HEK293 (cell line): Measurements from ENCODE around the gene UGT1A9.
"Not testable (repeated sequence)": the region's sequence is repeated elsewhere in the genome, so short reads cannot be mapped to it uniquely, and the experiment has no call there.

Experiments
- CTCF ChIA-PET: fragments of 350-600 bp; formaldehyde crosslinking; extraction: SDS; loops from one replicate; lab custom pipeline; 2021; ENCODE audit warnings: antibody characterized with exemption; lab: Yijun Ruan, JAX
- POLR2A ChIA-PET: fragments of 300-600 bp; formaldehyde crosslinking; extraction: SDS; loops from one replicate; lab custom pipeline; 2020; ENCODE audit warnings: antibody characterized with exemption, inconsistent platforms; lab: Yijun Ruan, JAX
- H3K27ac ChIP-seq: fragments of 200-500 bp; sonication (Bioruptor generic); 2 replicates; pipeline ENCODE4 v1.5.1; 2014; ENCODE audit warnings: low read depth, low read length, control low read depth, inconsistent platforms; ENCODE audit errors: extremely low read depth
- H3K36me3 ChIP-seq, 2 experiments: fragments of 200-500 bp in 1 of 2; sonication (Bioruptor generic) in 1 of 2; 1 replicate in 1 of 2; 2 replicates in 1 of 2; pipeline ENCODE4 v1.5.1; 2014 to 2017; ENCODE audit warnings: inconsistent platforms in 2 of 2, low read length in 2 of 2; ENCODE audit not compliant: control insufficient read depth in 2 of 2, insufficient read depth in 1 of 2
- H3K4me1 ChIP-seq: fragments of 200-500 bp; sonication (Bioruptor generic); 2 replicates; pipeline ENCODE4 v1.5.1; 2014; ENCODE audit warnings: mild to moderate bottlenecking, low read length, inconsistent platforms; ENCODE audit not compliant: control insufficient read depth, insufficient read depth
- H3K4me3 ChIP-seq: 2 replicates; pipeline ENCODE4 v1.5.1; 2011; ENCODE audit warnings: low read depth, mild to moderate bottlenecking, control low read depth, low read length, moderate library complexity
- H3K9me3 ChIP-seq: fragments of 200-500 bp; sonication (Bioruptor generic); 2 replicates; pipeline ENCODE4 v1.5.1; 2014; ENCODE audit warnings: low read depth, low read length, inconsistent platforms; ENCODE audit not compliant: control insufficient read depth, insufficient read depth
- KLF1 ChIP-seq: fragments of 450-650 bp; formaldehyde crosslinking; IDR thresholded peaks from 2 replicates; pipeline ENCODE4 v1.5.1; 2016; ENCODE audit warnings: missing biosample characterization, missing genetic modification characterization
- KLF17 ChIP-seq: fragments of 450-650 bp; formaldehyde crosslinking; IDR thresholded peaks from 2 replicates; pipeline ENCODE4 v1.5.1; 2016; ENCODE audit warnings: missing biosample characterization, missing genetic modification characterization
- KLF7 ChIP-seq: fragments of 450-650 bp; formaldehyde crosslinking; IDR thresholded peaks from 2 replicates; pipeline ENCODE4 v1.5.1; 2016; ENCODE audit warnings: missing biosample characterization, missing genetic modification characterization, borderline replicate concordance
- KLF8 ChIP-seq: fragments of 450-650 bp; formaldehyde crosslinking; IDR thresholded peaks from 2 replicates; pipeline ENCODE4 v1.5.1; 2016; ENCODE audit warnings: missing biosample characterization, missing genetic modification characterization
- MEIS1 ChIP-seq: sonication (generic); formaldehyde crosslinking; IDR thresholded peaks from 2 replicates; pipeline ENCODE4 v1.8.1; 2022; ENCODE audit warnings: missing genetic modification reagents, mild to moderate bottlenecking, borderline replicate concordance
- OVOL3 ChIP-seq: fragments of 450-650 bp; formaldehyde crosslinking; IDR thresholded peaks from 2 replicates; pipeline ENCODE4 v1.5.1; 2016; ENCODE audit warnings: missing biosample characterization, missing genetic modification characterization
- RBAK ChIP-seq: fragments of 450-650 bp; formaldehyde crosslinking; IDR thresholded peaks from 2 replicates; pipeline ENCODE4 v1.5.1; 2016; ENCODE audit warnings: missing biosample characterization, missing genetic modification characterization
- ZFHX2 ChIP-seq: fragments of 450-650 bp; formaldehyde crosslinking; conservative IDR thresholded peaks from 2 replicates; pipeline ENCODE4 v1.5.1; 2016; ENCODE audit warnings: missing biosample characterization, missing genetic modification characterization
- ZNF138 ChIP-seq: fragments of 450-650 bp; formaldehyde crosslinking; IDR thresholded peaks from 2 replicates; pipeline ENCODE4 v1.5.1; 2016; ENCODE audit warnings: missing biosample characterization, missing genetic modification characterization, borderline replicate concordance
- ZNF169 ChIP-seq: fragments of 450-650 bp; formaldehyde crosslinking; IDR thresholded peaks from 2 replicates; pipeline ENCODE4 v1.5.1; 2016; ENCODE audit warnings: missing biosample characterization, missing genetic modification characterization
- ZNF335 ChIP-seq: fragments of 450-650 bp; formaldehyde crosslinking; conservative IDR thresholded peaks from 2 replicates; pipeline ENCODE4 v1.5.1; 2016; ENCODE audit warnings: missing biosample characterization, missing genetic modification characterization
- ZNF366 ChIP-seq: fragments of 450-650 bp; formaldehyde crosslinking; conservative IDR thresholded peaks from 2 replicates; pipeline ENCODE4 v1.5.1; 2016; ENCODE audit warnings: missing biosample characterization, missing genetic modification characterization
- ZNF530 ChIP-seq: fragments of 450-650 bp; formaldehyde crosslinking; IDR thresholded peaks from 2 replicates; pipeline ENCODE4 v1.5.1; 2016; ENCODE audit warnings: low read depth, missing biosample characterization, missing genetic modification characterization
- ZNF558 ChIP-seq: fragments of 450-650 bp; formaldehyde crosslinking; IDR thresholded peaks from 2 replicates; pipeline ENCODE4 v1.5.1; 2016; ENCODE audit warnings: missing biosample characterization, missing genetic modification characterization
- ZNF571 ChIP-seq: fragments of 450-650 bp; formaldehyde crosslinking; IDR thresholded peaks from 2 replicates; pipeline ENCODE4 v1.5.0; 2017; ENCODE audit warnings: missing biosample characterization, missing genetic modification characterization
- ZNF692 ChIP-seq: fragments of 450-650 bp; formaldehyde crosslinking; IDR thresholded peaks from 2 replicates; pipeline ENCODE4 v1.5.1; 2016; ENCODE audit warnings: missing biosample characterization, missing genetic modification characterization
- ZNF707 ChIP-seq: fragments of 450-650 bp; formaldehyde crosslinking; IDR thresholded peaks from 2 replicates; pipeline ENCODE4 v1.5.1; 2016; ENCODE audit warnings: missing biosample characterization, missing genetic modification characterization
- ZNF76 ChIP-seq: fragments of 450-650 bp; formaldehyde crosslinking; IDR thresholded peaks from 2 replicates; pipeline ENCODE4; 2016; ENCODE audit warnings: low read depth, missing biosample characterization, missing genetic modification characterization, borderline replicate concordance
- ZNF768 ChIP-seq: fragments of 450-650 bp; formaldehyde crosslinking; IDR thresholded peaks from 2 replicates; pipeline ENCODE4 v1.5.1; 2018; ENCODE audit warnings: missing biosample characterization, mild to moderate bottlenecking, missing genetic modification characterization
- ZNF785 ChIP-seq: fragments of 450-650 bp; formaldehyde crosslinking; IDR thresholded peaks from 2 replicates; pipeline ENCODE4 v1.5.1; 2016; ENCODE audit warnings: missing biosample characterization, missing genetic modification characterization
- ZNF792 ChIP-seq: fragments of 450-650 bp; formaldehyde crosslinking; IDR thresholded peaks from 2 replicates; pipeline ENCODE4 v1.5.1; 2016; ENCODE audit warnings: missing biosample characterization, missing genetic modification characterization
- ZNF837 ChIP-seq: fragments of 450-650 bp; formaldehyde crosslinking; IDR thresholded peaks from 2 replicates; pipeline ENCODE4 v1.5.1; 2016; ENCODE audit warnings: missing biosample characterization, missing genetic modification characterization
- ZSCAN16 ChIP-seq: fragments of 450-650 bp; formaldehyde crosslinking; IDR thresholded peaks from 2 replicates; pipeline ENCODE4 v1.5.1; 2016; ENCODE audit warnings: missing biosample characterization, missing genetic modification characterization
- TF ChIP-seq, protein P1 (sequence below): fragments of 450-650 bp; formaldehyde crosslinking; IDR thresholded peaks from 2 replicates; pipeline ENCODE4 v1.5.1; 2016; ENCODE audit warnings: missing biosample characterization, missing genetic modification characterization
- TF ChIP-seq, protein P2 (sequence below): fragments of 450-650 bp; formaldehyde crosslinking; IDR thresholded peaks from 2 replicates; pipeline ENCODE4 v1.5.1; 2016; ENCODE audit warnings: missing biosample characterization, missing genetic modification characterization
- TF ChIP-seq, protein P3 (sequence below): fragments of 450-650 bp; formaldehyde crosslinking; IDR thresholded peaks from 2 replicates; pipeline ENCODE4 v1.5.1; 2016; ENCODE audit warnings: missing biosample characterization, missing genetic modification characterization

UGT1A9 gene

DNA sequence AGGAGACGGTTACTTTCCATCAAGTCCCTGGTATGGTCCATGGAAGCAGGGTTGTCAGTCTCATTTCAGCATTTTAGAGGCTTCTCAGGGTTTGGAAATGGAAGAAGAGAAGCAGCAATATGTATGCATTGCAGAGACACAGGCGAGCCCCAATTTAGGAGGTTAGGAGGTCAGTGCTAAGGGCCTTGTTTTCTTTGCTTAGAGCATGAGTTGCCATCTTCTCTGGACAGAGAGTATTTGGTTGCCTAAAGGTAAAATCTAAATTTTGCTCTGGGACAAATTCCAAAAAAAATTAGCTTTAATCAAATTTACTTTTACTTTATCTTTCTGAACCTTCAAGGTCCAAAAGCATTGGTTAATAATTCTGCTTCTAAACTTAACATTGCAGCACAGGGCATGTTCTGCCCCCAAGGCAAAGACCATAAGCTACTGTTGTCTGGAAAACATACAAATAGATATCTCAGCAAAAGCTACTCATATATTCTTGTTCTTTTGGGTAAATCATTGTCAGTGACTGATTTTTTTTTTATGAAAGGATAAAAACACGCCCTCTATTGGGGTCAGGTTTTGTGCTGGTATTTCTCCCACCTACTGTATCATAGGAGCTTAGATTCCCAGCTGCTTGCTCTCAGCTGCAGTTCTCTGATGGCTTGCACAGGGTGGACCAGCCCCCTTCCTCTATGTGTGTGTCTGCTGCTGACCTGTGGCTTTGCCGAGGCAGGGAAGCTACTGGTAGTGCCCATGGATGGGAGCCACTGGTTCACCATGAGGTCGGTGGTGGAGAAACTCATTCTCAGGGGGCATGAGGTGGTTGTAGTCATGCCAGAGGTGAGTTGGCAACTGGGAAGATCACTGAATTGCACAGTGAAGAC lies at the start of gene UGT1A9:
Gene UGT1A9, plus strand, starts transcription at position 609 of the 872 bp plus-strand sequence. Its CDS starts 37 bp downstream, at position 646.
- Histone ChIP-seq H3K36me3 (no peaks in the 10 kb centered on the region), H3K4me3 (no peak within 1 kb of the TSS)
- CTCF ChIA-PET = no interaction called here
- TF ChIP-seq, protein P1, sequence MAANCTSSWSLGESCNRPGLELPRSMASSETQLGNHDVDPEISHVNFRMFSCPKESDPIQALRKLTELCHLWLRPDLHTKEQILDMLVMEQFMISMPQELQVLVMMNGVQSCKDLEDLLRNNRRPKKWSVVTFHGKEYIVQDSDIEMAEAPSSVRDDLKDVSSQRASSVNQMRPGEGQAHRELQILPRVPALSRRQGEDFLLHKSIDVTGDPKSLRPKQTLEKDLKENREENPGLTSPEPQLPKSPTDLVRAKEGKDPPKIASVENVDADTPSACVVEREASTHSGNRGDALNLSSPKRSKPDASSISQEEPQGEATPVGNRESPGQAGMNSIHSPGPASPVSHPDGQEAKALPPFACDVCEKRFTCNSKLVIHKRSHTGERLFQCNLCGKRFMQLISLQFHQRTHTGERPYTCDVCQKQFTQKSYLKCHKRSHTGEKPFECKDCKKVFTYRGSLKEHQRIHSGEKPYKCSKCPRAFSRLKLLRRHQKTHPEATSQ (tag by site-specific recombination) = no peak
- TF ChIP-seq, protein P2, sequence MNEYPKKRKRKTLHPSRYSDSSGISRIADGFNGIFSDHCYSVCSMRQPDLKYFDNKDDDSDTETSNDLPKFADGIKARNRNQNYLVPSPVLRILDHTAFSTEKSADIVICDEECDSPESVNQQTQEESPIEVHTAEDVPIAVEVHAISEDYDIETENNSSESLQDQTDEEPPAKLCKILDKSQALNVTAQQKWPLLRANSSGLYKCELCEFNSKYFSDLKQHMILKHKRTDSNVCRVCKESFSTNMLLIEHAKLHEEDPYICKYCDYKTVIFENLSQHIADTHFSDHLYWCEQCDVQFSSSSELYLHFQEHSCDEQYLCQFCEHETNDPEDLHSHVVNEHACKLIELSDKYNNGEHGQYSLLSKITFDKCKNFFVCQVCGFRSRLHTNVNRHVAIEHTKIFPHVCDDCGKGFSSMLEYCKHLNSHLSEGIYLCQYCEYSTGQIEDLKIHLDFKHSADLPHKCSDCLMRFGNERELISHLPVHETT (tag by site-specific recombination) = no peak
- TF ChIP-seq ZNF169 (tag by site-specific recombination) (no peak), KLF17 (no peak), ZNF558 (tag by site-specific recombination) (no peak), OVOL3 (tag by site-specific recombination) (no peak), MEIS1 (no peak), ZNF792 (tag by site-specific recombination) (no peak), ZNF785 (no peak), ZSCAN16 (no peak), RBAK (tag by site-specific recombination) (no peak), KLF1 (no peak), ZNF768 (tag by site-specific recombination) (no peak), KLF7 (tag by site-specific recombination) (no peak)
- TF ChIP-seq, all 188 proteins: peak for 0
- Histone ChIP-seq H3K9me3 (no peaks in the 10 kb centered on the region), H3K27ac (no peak within 1 kb of the TSS), H3K4me1 (peaks cover 4% of the 10 kb centered on the region; the same call in 1 of the 2 replicates)
- POLR2A ChIA-PET = no interaction called here

DNA sequence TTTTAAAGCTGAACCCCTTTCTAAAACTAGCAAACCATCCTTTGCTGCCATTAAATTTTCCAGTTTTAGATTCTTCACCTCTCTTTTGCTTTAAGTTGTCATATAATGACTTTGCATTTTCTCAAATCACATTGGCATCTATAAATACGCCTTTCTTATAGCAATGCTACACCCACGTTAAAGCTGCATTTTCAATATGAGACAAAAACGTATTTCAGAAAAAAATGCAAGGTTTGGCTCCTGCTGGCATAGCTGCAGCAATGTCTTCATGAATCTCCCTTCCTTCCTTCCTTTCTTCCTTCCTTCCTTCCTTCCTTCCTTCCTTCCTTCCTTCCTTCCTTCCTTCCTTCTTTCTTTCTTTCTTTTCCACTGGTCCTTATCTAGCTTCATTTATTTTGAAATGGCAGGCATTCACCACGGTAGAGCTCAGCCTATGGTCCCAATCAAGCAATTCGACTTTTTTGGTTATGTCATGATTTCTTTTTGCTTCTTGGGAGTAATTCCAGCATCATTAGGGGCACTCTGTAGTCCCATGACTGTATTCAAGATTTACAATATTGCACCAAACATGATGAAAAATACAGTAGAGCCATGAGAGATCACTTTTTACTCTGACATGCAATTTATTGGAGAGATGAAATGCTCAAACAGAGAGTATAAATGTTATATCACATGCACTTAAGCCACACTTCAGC lies 44.2 kb upstream of the UGT1A9 start:
- TF ChIP-seq ZNF571 (tag by site-specific recombination) (no peak), ZNF530 (tag by site-specific recombination) (no peak), ZNF692 (tag by site-specific recombination) (no peak), ZNF366 (no peak), ZNF335 (no peak), ZNF837 (tag by site-specific recombination) (no peak), ZNF138 (tag by site-specific recombination) (no peak), KLF8 (no peak), ZNF76 (tag by site-specific recombination) (no peak), ZNF707 (no peak), ZFHX2 (tag by site-specific recombination) (no peak)
- TF ChIP-seq, protein P3, sequence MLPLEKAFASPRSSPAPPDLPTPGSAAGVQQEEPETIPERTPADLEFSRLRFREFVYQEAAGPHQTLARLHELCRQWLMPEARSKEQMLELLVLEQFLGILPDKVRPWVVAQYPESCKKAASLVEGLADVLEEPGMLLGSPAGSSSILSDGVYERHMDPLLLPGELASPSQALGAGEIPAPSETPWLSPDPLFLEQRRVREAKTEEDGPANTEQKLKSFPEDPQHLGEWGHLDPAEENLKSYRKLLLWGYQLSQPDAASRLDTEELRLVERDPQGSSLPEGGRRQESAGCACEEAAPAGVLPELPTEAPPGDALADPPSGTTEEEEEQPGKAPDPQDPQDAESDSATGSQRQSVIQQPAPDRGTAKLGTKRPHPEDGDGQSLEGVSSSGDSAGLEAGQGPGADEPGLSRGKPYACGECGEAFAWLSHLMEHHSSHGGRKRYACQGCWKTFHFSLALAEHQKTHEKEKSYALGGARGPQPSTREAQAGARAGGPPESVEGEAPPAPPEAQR (tag by site-specific recombination) = no peak
- CTCF ChIA-PET = interaction anchor here (0.6 kb wide), 1 partner anchor 106 kb away, joined by 4 read pairs; no protein-coding TSS in a partner anchor
- Histone ChIP-seq H3K9me3 (no peaks in the 10 kb centered on the region), H3K4me1 (no peaks in the 10 kb centered on the region), H3K4me3 (no peak overlapping the region), H3K36me3 (no peaks in the 10 kb centered on the region), H3K27ac (no peak overlapping the region)
- POLR2A ChIA-PET = no interaction called here

- H3K4me3 ChIP-seq, POLR2A ChIA-PET, H3K4me1 ChIP-seq, H3K36me3 ChIP-seq, H3K27ac ChIP-seq, CTCF ChIA-PET, H3K9me3 ChIP-seq: not testable (repeated sequence)
Measured at GRCh38 chr2:233636306-233636705, 35.4 kb upstream of the UGT1A9 start, which contains the start of gene UGT1A10. TSS of gene UGT1A10 (plus strand) at chr2:233636448. CDS start at chr2:233636523, 75 bp downstream.
